ENCODE measurements around the gene ISYNA1.

DNA sequence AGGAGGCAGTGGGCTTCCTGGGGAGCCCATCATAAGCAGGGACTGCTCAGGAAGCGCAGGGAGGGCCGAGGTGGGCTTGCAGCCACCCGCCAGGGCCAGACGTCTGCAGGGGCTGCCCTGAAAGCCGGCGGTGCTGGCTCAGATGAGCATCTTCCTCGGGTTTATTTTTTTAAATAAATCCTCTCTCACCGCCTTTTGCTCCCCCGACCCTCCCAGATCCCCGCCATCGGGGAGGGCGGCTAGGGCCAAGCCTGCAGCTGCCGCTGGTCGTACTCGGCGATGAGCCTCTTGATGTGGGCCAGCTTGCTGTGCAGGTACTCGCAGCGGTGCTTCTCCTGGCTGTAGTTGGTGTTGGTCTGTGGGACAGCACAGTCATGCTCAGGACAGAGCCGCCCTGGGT lies 6.6 kb upstream of the ISYNA1 start:
- TF ChIP-seq RCOR1 (IDR thresholded peaks at IDR 0.05; ENCODE audit: low read depth, low read length) (no peak), MAFK (IDR thresholded peaks at IDR 0.05; ENCODE audit: partially characterized antibody) (no peak)
- TF ChIP-seq, protein P1, sequence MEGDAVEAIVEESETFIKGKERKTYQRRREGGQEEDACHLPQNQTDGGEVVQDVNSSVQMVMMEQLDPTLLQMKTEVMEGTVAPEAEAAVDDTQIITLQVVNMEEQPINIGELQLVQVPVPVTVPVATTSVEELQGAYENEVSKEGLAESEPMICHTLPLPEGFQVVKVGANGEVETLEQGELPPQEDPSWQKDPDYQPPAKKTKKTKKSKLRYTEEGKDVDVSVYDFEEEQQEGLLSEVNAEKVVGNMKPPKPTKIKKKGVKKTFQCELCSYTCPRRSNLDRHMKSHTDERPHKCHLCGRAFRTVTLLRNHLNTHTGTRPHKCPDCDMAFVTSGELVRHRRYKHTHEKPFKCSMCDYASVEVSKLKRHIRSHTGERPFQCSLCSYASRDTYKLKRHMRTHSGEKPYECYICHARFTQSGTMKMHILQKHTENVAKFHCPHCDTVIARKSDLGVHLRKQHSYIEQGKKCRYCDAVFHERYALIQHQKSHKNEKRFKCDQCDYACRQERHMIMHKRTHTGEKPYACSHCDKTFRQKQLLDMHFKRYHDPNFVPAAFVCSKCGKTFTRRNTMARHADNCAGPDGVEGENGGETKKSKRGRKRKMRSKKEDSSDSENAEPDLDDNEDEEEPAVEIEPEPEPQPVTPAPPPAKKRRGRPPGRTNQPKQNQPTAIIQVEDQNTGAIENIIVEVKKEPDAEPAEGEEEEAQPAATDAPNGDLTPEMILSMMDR (IDR thresholded peaks at IDR 0.05) = no peak
